GM11168 (cell line): Measurements from ENCODE around the gene FAM151B.
"Not testable (repeated sequence)": the region's sequence is repeated elsewhere in the genome, so short reads cannot be mapped to it uniquely, and the experiment has no call there.

ENCODE experiments used
- in situ Hi-C: fragments of 300-500 bp; cut with MboI; formaldehyde crosslinking; loops from one replicate; pipeline ENCODE4 v1.12.0; 2022; ENCODE audit warnings: low sequenced_read_pairs; ENCODE audit not compliant: unreplicated experiment

Gene FAM151B

DNA sequence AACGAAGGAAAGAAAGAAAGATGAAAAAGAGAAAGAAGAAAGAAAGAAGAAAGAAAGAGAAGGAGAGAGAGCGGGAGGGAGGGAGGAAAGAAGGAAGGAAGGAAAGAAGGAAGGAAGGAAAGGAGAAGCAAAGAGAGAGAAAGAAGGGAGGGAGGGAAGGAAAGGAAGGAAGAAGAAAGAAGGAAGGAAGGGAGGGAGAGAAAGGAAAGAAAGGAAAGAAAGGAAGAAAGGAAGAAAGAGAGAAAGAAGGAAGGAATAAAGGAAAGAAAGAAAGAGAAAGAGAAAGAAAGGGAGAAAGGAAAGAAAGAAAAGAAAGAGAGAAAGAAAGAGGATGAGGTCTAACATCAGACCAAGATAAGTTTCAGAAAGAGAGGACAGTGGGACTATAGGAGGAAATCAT is 91.2 kb downstream of the FAM151B start:
- in situ Hi-C loops = no loop called here

DNA sequence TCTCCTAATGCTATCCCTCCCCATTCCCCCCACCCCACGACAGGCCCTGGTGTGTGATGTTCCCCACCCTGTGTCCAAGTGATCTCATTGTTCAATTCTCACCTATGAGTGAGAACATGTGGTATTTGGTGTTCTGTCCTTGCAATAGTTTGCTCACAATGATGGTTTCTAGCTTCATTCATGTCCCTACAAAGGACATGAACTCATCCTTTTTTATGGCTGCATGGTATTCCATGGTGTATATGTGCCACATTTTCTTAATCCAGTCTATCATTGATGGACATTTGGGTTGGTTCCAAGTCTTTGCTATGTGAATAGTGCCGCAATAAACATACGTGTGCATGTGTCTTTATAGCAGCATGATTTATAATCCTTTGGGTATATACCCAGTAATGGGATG is 92.4 kb downstream of the FAM151B start:
- in situ Hi-C loops = not testable (repeated sequence)

DNA sequence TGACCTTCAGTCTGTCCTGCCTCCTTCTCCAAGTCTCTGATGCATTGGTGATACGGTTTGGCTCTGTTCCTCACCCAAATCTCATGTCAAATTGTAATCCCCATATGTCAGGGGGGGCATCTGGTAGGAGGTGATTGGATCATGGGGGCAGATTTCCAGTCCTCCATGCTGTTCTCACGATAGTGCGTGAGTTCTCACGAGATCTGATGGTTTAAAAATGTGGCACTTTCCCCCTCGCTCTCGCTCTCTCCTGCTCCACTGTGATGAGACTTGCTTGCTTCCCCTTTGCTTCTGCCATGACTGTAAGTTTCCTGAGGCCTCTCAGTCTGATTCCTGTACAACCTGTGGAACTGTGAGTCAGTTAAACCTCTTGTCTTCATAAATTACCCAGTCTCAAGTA is 96.9 kb downstream of the FAM151B start:
- in situ Hi-C loops = no loop called here

DNA sequence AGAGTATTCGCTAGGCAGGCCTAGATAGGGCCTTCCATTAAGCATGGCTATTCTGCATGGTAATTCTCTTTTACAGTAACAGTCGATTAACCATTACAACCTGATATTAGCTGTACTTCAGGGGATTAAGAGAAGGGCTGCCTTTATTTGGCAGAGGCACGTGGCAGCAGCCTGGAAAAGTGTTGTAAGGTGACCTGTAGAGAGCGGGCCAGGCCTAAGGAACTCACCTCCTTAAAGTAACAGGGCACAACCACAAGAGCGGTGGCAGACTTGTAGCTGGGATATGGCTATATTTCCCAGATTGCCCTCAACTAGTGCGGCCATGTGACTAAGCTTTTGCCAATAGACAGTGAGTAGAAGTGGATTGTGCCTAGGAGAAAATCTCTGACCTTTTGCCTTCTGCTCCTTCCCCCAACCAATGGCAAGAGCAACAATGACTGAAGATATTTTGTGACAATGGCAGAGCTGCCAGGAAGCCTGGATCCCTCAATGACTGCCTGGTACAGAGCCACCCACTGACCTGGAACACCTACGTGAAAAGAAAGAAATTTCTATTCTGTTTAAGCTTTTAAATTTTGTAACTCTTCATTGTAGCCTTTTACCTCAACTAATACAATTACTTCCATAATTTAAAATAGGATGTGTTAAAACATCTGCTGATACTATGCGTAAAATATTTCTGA is 101.1 kb downstream of the FAM151B start:
- in situ Hi-C loops = no loop called here

DNA sequence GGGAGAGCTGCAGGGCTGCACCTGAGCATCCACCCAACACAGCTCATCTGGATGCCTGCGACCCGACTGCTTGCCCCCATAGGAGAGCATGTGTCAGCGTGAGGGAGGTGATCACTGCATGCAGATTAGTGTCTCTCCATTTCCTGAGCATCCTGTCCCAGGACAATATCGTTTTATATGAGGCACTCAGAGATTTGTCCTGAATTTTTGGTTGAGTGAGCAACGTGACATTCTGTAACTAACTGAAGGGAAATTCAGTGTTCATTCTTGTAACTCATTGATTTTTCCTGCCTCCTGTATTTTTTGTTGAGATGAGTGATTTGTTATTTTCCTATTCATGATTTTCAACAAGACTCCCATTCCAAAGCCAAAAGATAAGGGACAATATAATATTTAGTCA is 102.9 kb downstream of the FAM151B start:
- in situ Hi-C loops = no loop called here

DNA sequence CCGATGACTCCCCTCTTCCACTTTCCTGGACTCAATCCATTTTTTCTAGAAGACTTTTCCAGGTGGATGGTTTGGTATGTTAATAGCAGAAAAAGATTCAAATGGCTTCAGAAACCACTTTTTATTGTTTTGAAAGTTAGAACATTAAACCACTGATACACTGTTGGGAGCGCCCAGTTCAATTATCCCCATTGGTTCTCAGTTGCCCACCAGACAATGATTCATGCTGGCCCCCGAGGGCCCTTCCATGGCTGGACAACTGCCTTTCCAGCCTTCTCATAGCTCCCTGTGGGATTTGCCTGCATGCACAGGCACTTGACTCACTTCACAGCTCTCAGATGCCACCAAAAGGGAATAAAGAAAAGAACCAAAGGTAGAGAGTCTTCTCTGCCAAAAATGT is 103.5 kb downstream of the FAM151B start:
- in situ Hi-C loops = no loop called here

DNA sequence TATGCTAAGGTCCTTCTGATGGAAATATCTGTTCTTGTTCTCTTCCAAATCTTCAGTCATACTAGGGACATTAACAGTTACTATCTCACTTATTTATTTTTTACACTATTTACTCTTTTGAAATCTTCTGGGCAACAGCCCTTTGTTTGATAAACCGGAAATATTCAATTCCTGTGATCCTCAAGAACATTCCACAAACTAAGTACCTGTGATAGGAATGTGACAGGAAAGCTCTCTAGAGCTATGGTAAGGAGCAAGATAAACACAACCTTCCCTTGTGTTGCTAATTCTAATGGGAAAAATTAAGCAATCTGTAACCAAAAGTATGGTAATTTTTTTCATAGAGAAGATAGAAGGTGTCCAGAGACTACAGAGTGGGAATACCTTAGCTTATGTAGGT is 104.2 kb downstream of the FAM151B start:
- in situ Hi-C loops = no loop called here
